ENCODE measurements around the gene FOXR1. TPM values are rescaled to one million over a fixed set of nuclear protein-coding genes. Genes with fewer than 3 reads are reported as not detected.
A peak's percentile ranks its signal among the peaks of the same experiment; 100 is the strongest.

FOXR1 gene
- total RNA-seq, 1 donor from 2014 or later = not detected

GRCh38 chr11:119012629-119013170, 41.1 kb downstream of the FOXR1 start:
- H3K4me3 Mint-ChIP-seq (ENCODE audit: unreplicated experiment) = no peak overlapping the region
- DNase-seq (ENCODE audit: low read depth) (no peak), FAIRE-seq (no peak)
- Histone ChIP-seq H3K79me2 (ENCODE audit: insufficient read depth, low read length) (peaks cover 34% of the 10 kb centered on the region), H2AFZ (ENCODE audit: low read depth, low read length) (no peak overlapping the region), H3K9me3 (ENCODE audit: insufficient read depth, low read depth, low read length) (no peaks in the 10 kb centered on the region), H3K4me3 (ENCODE audit: insufficient read depth, low read depth, low read length) (no peak overlapping the region), H4K20me1 (ENCODE audit: insufficient read depth, low read length) (peaks cover 46% of the 10 kb centered on the region), H3K9ac (ENCODE audit: low read length) (no peak overlapping the region), H3K27me3 (ENCODE audit: insufficient read depth, low read length) (no peaks in the 10 kb centered on the region), H3K36me3 (ENCODE audit: insufficient read depth, low read length) (peaks cover 40% of the 10 kb centered on the region), H3K27ac (ENCODE audit: low read depth, low read length) (no peak overlapping the region), H3K4me2 (ENCODE audit: low read length) (no peak overlapping the region), H3K4me1 (ENCODE audit: insufficient read depth, low read length) (peaks cover 9% of the 10 kb centered on the region)
- H3K9me3 Mint-ChIP-seq (ENCODE audit: unreplicated experiment) = no peaks in the 10 kb centered on the region
- peaks cover 16% of the 10 kb centered on the region for H3K4me1 Mint-ChIP-seq (ENCODE audit: low read depth, unreplicated experiment)
- H3K27me3 Mint-ChIP-seq (ENCODE audit: low read depth, unreplicated experiment) = no peaks in the 10 kb centered on the region
- H3K36me3 Mint-ChIP-seq (ENCODE audit: low read depth, unreplicated experiment) = peaks cover 24% of the 10 kb centered on the region
- TF ChIP-seq EZH2 (IDR thresholded peaks at IDR 0.05; ENCODE audit: insufficient read depth, low read length) = no peak
- TF ChIP-seq CTCF (IDR thresholded peaks at IDR 0.05; ENCODE audit: insufficient read depth, low read depth, low read length) = no peak
- no peak overlapping the region for H3K27ac Mint-ChIP-seq (ENCODE audit: unreplicated experiment)

- no peak overlapping the region for H3K4me2 ChIP-seq (ENCODE audit: low read length)
- DNase-seq (ENCODE audit: low read depth) = no peak
- peaks cover 16% of the 10 kb centered on the region for H3K4me1 Mint-ChIP-seq (ENCODE audit: low read depth, unreplicated experiment)
- no peaks in the 10 kb centered on the region for H3K27me3 Mint-ChIP-seq (ENCODE audit: low read depth, unreplicated experiment)
- FAIRE-seq = no peak
- peaks cover 19% of the 10 kb centered on the region for H3K36me3 Mint-ChIP-seq (ENCODE audit: low read depth, unreplicated experiment)
- no peak overlapping the region for H3K9ac ChIP-seq (ENCODE audit: low read length)
- no peak overlapping the region for H3K27ac ChIP-seq (ENCODE audit: low read depth, low read length)
- H3K36me3 ChIP-seq (ENCODE audit: insufficient read depth, low read length) = peaks cover 36% of the 10 kb centered on the region
- H3K9me3 Mint-ChIP-seq (ENCODE audit: unreplicated experiment) = no peaks in the 10 kb centered on the region
- H3K27ac Mint-ChIP-seq (ENCODE audit: unreplicated experiment) = no peak overlapping the region
- TF ChIP-seq CTCF (IDR thresholded peaks at IDR 0.05; ENCODE audit: insufficient read depth, low read depth, low read length) = no peak
- TF ChIP-seq EZH2 (IDR thresholded peaks at IDR 0.05; ENCODE audit: insufficient read depth, low read length) = no peak
- H3K27me3 ChIP-seq (ENCODE audit: insufficient read depth, low read length) = no peaks in the 10 kb centered on the region
- H4K20me1 ChIP-seq (ENCODE audit: insufficient read depth, low read length) = peaks cover 53% of the 10 kb centered on the region
- H3K79me2 ChIP-seq (ENCODE audit: insufficient read depth, low read length) = peaks cover 48% of the 10 kb centered on the region
- H3K4me1 ChIP-seq (ENCODE audit: insufficient read depth, low read length) = peaks cover 9% of the 10 kb centered on the region
- H3K9me3 ChIP-seq (ENCODE audit: insufficient read depth, low read depth, low read length) = no peaks in the 10 kb centered on the region
- no peak overlapping the region for H3K4me3 ChIP-seq (ENCODE audit: insufficient read depth, low read depth, low read length)
- no peak overlapping the region for H2AFZ ChIP-seq (ENCODE audit: low read depth, low read length)
- H3K4me3 Mint-ChIP-seq (ENCODE audit: unreplicated experiment) = no peak overlapping the region
Observed at GRCh38 chr11:119014209-119014924, 42.8 kb downstream of the FOXR1 start.

GRCh38 chr11:119015054-119015611, 43.6 kb downstream of the FOXR1 start:
- Mint-ChIP-seq H3K4me1 (ENCODE audit: low read depth, unreplicated experiment) (peaks cover 22% of the 10 kb centered on the region), H3K27me3 (ENCODE audit: low read depth, unreplicated experiment) (no peaks in the 10 kb centered on the region), H3K27ac (ENCODE audit: unreplicated experiment) (no peak overlapping the region), H3K4me3 (ENCODE audit: unreplicated experiment) (peak overlapping the region; percentile 71), H3K36me3 (ENCODE audit: low read depth, unreplicated experiment) (peaks cover 19% of the 10 kb centered on the region), H3K9me3 (ENCODE audit: unreplicated experiment) (no peaks in the 10 kb centered on the region)
- H3K9me3 ChIP-seq (ENCODE audit: insufficient read depth, low read depth, low read length) = no peaks in the 10 kb centered on the region
- H3K9ac ChIP-seq (ENCODE audit: low read length) = no peak overlapping the region
- peaks cover 55% of the 10 kb centered on the region for H3K79me2 ChIP-seq (ENCODE audit: insufficient read depth, low read length)
- no peak overlapping the region for H2AFZ ChIP-seq (ENCODE audit: low read depth, low read length)
- H4K20me1 ChIP-seq (ENCODE audit: insufficient read depth, low read length) = peaks cover 60% of the 10 kb centered on the region
- DNase-seq (ENCODE audit: low read depth) (no peak), FAIRE-seq (no peak)
- no peak overlapping the region for H3K4me2 ChIP-seq (ENCODE audit: low read length)
- no peaks in the 10 kb centered on the region for H3K27me3 ChIP-seq (ENCODE audit: insufficient read depth, low read length)
- peaks cover 36% of the 10 kb centered on the region for H3K36me3 ChIP-seq (ENCODE audit: insufficient read depth, low read length)
- H3K4me1 ChIP-seq (ENCODE audit: insufficient read depth, low read length) = peaks cover 14% of the 10 kb centered on the region
- no peak overlapping the region for H3K27ac ChIP-seq (ENCODE audit: low read depth, low read length)
- no peak overlapping the region for H3K4me3 ChIP-seq (ENCODE audit: insufficient read depth, low read depth, low read length)
- no peak for TF ChIP-seq EZH2 (IDR thresholded peaks at IDR 0.05; ENCODE audit: insufficient read depth, low read length)
- peak; percentile 6 for TF ChIP-seq CTCF (IDR thresholded peaks at IDR 0.05; ENCODE audit: insufficient read depth, low read depth, low read length)
